Rectal smooth muscle tissue (tissue), 1 donor: ENCODE results near the gene ERBB4.

Source experiments
- H3K27ac ChIP-seq: one replicate; pipeline ENCODE4 v1.7.0; 2013; ENCODE audit warnings: low read depth, low read length, inconsistent platforms
- H3K27me3 ChIP-seq: one replicate; pipeline ENCODE4 v1.7.0; 2013; ENCODE audit warnings: low read length; ENCODE audit not compliant: control insufficient read depth, insufficient read depth
- H3K36me3 ChIP-seq: one replicate; pipeline ENCODE4 v1.7.0; 2013; ENCODE audit warnings: low read length; ENCODE audit not compliant: control insufficient read depth, insufficient read depth
- H3K4me1 ChIP-seq: one replicate; pipeline ENCODE4 v1.7.0; 2013; ENCODE audit warnings: low read length; ENCODE audit not compliant: control insufficient read depth, insufficient read depth
- H3K4me3 ChIP-seq: one replicate; pipeline ENCODE4 v1.7.0; 2013; ENCODE audit warnings: low read length
- H3K9ac ChIP-seq: one replicate; pipeline ENCODE4 v1.7.0; 2013; ENCODE audit warnings: low read length

The ERBB4 gene

DNA sequence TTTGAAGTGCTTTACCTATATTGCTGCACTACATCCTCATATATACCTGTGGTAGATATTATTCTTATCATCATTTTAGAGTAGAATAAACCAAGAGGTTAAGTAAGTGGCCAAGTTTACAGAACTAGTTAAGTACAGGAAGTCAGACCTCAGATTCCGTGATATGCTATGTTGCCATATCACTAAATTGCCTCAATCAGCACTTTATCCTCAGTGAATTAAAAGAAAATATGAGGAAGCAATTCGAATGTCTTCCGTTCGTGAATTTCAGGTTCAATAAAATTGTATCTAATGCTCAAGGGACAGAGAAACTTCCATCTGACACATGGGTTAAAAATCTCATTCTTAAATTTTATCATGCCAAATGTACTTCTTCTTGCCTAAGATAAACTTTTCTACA is 1133.6 kb downstream of the ERBB4 start:
- Histone ChIP-seq H3K4me3 (no peak overlapping the region), H3K4me1 (no peaks in the 10 kb centered on the region), H3K9ac (no peak overlapping the region), H3K27me3 (no peaks in the 10 kb centered on the region), H3K27ac (no peak overlapping the region), H3K36me3 (no peaks in the 10 kb centered on the region)

DNA sequence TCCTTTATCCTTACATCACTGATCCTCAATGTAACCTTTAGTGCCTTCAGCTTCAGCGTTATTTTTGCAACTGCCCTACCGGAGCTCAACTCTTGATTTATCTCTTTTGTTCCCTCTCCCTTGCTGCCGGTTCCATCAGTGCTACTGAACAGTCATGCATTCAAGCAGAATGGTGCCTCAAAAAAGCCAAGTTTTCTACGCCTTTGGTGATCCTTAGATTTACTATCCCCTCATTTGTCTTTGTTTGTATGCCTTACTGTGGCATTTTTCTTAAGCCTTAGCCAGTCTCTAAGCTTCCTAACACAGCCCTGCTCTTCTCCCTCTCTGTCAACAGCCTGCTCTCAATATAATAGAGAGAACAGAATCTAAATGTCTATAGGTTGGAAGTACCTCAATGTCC is 1134.5 kb downstream of the ERBB4 start:
- H3K27me3 ChIP-seq, result no peaks in the 10 kb centered on the region
- no peak overlapping the region for H3K4me3 ChIP-seq
- H3K27ac ChIP-seq, result no peak overlapping the region
- H3K4me1 ChIP-seq, result no peaks in the 10 kb centered on the region
- H3K36me3 ChIP-seq, result no peaks in the 10 kb centered on the region
- H3K9ac ChIP-seq, result no peak overlapping the region

DNA sequence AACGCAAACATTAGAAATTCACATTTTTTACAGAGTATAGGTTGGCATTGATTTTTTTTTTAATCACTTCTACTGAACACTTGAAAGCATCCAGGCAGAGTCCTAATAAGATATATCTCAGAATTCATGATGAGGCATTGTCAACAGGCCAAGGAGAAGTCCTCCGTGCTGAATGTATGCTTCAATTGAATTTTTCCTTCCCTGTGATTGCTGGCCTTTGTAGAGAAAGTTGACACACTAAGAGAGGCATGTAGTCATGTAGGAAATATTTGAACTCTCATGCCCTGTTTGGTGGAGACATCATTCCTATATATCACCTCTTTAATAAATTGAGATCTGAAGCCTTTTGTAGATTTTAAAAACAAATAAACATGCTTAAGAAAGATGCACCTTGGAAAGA is 1137.3 kb downstream of the ERBB4 start:
- H3K9ac ChIP-seq, result no peak overlapping the region
- no peak overlapping the region for H3K27ac ChIP-seq
- H3K4me3 ChIP-seq, result no peak overlapping the region
- no peaks in the 10 kb centered on the region for H3K4me1 ChIP-seq
- no peaks in the 10 kb centered on the region for H3K27me3 ChIP-seq
- no peaks in the 10 kb centered on the region for H3K36me3 ChIP-seq

DNA sequence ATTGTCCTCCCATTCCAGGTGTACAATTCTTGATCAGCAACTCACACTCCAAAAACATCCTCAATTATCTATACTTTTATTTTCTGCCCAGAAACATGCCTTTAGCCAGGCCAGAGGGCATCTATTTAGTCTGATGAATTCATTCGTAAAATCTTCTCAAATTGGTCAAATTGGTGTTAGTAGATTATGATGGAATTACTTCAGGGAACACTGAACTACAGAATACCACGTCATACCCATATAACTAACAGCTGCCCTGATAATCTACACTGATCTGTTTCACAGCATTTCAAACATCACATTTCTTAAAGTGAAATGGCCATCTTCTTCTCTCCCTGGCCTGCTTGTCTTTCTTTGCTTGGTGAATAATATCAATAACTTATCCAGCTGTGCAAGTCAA is 1140.8 kb downstream of the ERBB4 start:
- Histone ChIP-seq H3K27me3 (no peaks in the 10 kb centered on the region), H3K9ac (no peak overlapping the region), H3K27ac (no peak overlapping the region), H3K4me3 (no peak overlapping the region), H3K4me1 (no peaks in the 10 kb centered on the region), H3K36me3 (no peaks in the 10 kb centered on the region)

DNA sequence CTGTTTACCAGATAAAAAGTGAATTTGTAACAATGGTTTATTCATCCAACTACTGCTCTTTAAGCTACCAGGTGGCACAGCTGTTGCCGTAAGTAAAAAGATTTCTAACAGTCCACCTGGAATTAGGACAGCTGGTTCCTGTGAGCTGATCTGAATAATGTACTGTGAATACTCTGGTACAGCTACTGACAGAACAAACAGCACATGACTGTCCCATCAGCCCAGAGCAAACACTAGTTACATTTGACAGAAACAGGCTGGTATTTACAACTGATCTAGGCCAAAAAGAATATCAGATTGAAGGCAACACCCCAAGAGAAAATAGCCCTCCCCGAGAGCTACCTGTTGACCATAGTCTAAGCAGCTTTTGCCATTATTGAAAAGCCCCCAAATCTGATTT is 1141.8 kb downstream of the ERBB4 start:
- no peaks in the 10 kb centered on the region for H3K27me3 ChIP-seq
- no peak overlapping the region for H3K9ac ChIP-seq
- H3K4me1 ChIP-seq, result no peaks in the 10 kb centered on the region
- no peaks in the 10 kb centered on the region for H3K36me3 ChIP-seq
- no peak overlapping the region for H3K4me3 ChIP-seq
- H3K27ac ChIP-seq, result no peak overlapping the region

DNA sequence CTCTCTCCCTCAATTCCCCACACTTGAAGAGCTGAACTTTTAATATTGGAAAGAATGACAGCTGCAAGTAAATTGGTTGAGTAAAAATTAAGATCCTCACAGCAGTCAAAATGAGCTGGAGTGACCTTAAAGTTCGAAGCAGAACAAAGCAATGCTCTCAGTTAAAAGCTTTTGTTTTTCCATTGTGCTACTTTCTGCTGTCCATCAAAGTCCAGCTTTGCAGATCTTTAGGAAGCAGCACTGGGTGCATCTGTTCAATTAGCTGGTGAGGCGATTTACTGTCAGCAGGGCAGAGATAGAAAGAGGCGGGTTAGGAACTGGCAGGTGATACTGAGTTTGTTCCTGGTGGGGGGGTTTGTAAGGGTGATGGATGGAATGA is 1147.4 kb downstream of the ERBB4 start:
- H3K27ac ChIP-seq, result no peak overlapping the region
- H3K9ac ChIP-seq, result no peak overlapping the region
- no peaks in the 10 kb centered on the region for H3K27me3 ChIP-seq
- H3K4me3 ChIP-seq, result no peak overlapping the region
- H3K36me3 ChIP-seq, result no peaks in the 10 kb centered on the region
- H3K4me1 ChIP-seq, result no peaks in the 10 kb centered on the region

DNA sequence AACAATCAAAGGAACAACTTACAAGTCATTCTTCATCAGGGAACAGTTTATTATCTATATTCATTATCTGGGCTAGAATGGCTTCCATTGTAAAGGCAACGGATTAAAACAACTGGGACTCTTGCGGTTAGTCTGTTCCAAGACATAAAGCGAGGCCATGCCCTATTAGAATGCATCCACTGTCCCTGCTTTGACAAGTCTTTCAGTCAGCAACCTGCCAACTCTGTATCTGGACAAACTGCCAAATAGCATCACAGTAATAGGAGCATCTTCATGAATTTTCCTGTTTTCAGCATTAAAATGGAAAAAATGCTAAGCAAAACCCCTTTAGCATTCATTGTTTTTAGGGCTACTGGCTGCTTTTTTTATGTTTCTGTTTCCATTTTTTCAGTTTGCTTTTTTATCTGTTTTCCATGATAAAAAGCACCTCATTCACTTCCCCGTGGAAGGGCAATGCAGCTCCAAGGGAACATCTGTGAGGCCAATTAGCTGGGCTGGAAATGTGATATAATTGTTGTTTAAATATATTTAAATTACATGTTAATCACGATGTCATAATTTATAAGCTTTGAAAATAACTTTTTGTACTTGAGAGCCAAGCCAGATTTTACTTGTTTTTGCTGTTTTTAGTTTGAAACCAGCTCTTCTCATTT is 1147.9 kb downstream of the ERBB4 start:
- H3K36me3 ChIP-seq, result no peaks in the 10 kb centered on the region
- H3K4me3 ChIP-seq, result no peak overlapping the region
- no peak overlapping the region for H3K27ac ChIP-seq
- H3K27me3 ChIP-seq, result no peaks in the 10 kb centered on the region
- H3K4me1 ChIP-seq, result no peaks in the 10 kb centered on the region
- H3K9ac ChIP-seq, result no peak overlapping the region

DNA sequence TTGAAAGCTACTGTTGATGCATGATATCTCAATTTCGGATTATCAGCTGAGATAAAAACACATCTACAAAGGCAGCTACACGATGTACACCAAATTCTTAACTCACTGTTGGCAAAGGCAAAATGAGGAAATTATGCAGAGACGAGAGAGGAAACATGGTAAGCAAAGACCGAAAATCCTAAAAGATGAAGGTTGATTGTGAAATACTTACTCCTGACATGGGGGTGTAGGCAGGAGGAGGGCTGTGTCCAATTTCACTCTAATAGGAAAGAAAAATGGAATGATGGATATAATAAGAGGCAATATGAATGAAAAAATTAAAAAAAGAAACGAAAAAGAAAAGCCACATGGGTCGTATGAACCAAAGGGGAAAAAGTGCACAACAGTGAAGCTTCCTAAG is 1150.9 kb downstream of the ERBB4 start:
- Histone ChIP-seq H3K36me3 (no peaks in the 10 kb centered on the region), H3K4me1 (no peaks in the 10 kb centered on the region), H3K4me3 (no peak overlapping the region), H3K27me3 (no peaks in the 10 kb centered on the region), H3K27ac (no peak overlapping the region), H3K9ac (no peak overlapping the region)

DNA sequence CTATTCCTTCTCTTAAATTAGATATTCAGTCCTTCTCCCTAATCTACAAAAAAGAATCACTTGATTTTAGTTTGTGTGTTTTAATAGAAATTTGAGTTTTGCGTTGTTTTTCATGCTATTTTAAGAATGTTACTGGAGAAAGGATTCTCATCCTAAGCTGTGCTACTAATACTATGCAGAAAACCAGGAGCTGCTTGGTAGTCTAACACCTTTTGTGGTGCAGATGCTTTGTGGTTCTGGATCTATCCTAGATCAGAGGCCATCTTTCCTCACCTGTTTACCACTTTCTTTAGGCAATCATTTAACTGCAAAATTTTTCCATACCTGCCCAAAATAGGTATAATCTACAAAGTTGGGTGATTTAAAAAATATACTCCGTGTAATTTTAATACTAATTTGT is 1158.6 kb downstream of the ERBB4 start:
- Histone ChIP-seq H3K4me1 (no peaks in the 10 kb centered on the region), H3K27ac (no peak overlapping the region), H3K9ac (no peak overlapping the region), H3K4me3 (no peak overlapping the region), H3K36me3 (no peaks in the 10 kb centered on the region), H3K27me3 (no peaks in the 10 kb centered on the region)

DNA sequence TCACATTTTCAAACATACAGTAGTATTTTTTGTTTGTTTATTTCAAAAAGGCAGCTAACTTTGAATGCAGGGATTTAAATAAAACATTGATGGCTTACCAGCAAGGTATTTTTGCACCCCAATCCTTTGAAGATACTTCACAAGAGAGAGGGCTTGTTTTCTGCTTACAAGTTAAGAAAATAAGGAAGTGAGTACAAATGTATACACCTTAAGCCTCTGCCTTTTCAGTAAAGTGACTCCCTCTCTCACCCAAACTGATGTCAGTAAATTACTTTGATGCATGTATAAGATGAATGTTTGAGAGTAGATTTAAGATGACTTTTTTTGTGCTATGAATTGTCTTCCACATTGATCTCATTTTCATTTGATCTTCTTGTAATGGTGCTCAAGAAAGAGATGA is 1162.2 kb downstream of the ERBB4 start:
- Histone ChIP-seq H3K27ac (no peak overlapping the region), H3K4me1 (no peaks in the 10 kb centered on the region), H3K27me3 (no peaks in the 10 kb centered on the region), H3K9ac (no peak overlapping the region), H3K36me3 (no peaks in the 10 kb centered on the region), H3K4me3 (no peak overlapping the region)

DNA sequence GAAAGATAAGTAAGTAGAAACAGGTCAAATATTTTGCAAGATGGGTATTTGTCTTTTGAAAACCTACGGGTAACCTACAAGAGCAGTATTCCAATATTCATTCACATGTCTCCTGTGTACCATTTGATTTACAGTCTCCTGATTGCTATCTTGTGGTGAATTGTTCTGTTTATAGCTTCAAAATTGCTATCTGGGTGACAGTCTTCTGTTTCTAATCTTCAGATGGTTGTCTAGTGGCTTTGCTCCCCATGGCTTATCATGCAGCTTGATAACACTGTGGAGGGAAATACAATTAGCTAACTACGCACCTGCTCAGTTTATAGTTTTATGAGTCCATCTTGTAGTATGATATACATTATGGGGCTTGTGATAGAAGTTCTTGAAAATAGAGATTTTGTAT is 1165.4 kb downstream of the ERBB4 start:
- no peaks in the 10 kb centered on the region for H3K4me1 ChIP-seq
- H3K27ac ChIP-seq, result no peak overlapping the region
- H3K9ac ChIP-seq, result no peak overlapping the region
- H3K36me3 ChIP-seq, result no peaks in the 10 kb centered on the region
- H3K27me3 ChIP-seq, result no peaks in the 10 kb centered on the region
- no peak overlapping the region for H3K4me3 ChIP-seq

DNA sequence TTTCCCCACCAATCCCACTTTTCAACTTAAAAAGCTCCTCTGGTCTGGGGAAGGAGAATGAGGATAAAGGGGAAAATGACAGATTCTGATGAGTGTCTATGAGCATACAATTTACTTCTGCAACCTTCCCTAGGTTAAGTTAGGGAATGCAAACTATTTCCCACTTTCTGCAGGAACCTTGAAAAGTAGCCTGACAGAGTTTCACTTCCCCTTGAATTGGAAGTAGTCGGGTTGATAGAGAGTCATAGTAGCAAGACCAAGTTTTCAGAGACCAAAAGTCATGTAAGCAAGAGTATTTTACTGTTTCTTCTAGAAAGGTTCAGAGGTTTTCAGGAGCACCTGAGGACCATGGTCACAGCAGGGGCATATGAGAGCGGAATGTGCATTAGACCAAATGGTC is 1167.1 kb downstream of the ERBB4 start:
- H3K4me3 ChIP-seq, result no peak overlapping the region
- no peaks in the 10 kb centered on the region for H3K4me1 ChIP-seq

DNA sequence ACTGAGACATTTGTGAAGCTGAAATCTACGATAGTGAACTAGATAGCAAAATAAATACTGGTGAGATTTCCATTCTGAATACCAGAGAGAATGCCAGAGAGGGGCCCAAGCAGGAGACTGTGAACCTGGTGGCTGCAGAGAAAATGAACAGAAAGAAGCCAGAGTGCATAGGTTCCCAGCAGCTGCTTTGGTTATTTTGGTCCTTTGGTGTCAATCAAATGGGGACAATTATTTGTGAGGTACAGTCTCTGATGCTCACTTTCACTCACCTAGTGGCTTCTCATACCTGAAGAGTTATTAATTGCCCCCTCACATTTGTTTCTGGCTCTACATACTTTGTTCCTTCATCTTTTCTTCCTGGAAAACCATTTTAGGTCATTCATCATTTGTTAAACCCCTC is 1170.1 kb downstream of the ERBB4 start:
- Histone ChIP-seq H3K27me3 (no peaks in the 10 kb centered on the region), H3K4me3 (no peak overlapping the region), H3K27ac (no peak overlapping the region), H3K9ac (no peak overlapping the region), H3K4me1 (no peaks in the 10 kb centered on the region), H3K36me3 (no peaks in the 10 kb centered on the region)

More for the DNA sequence above, 1167.1 kb downstream of the ERBB4 start:
- Histone ChIP-seq H3K27me3 (no peaks in the 10 kb centered on the region), H3K9ac (no peak overlapping the region), H3K27ac (no peak overlapping the region), H3K36me3 (no peaks in the 10 kb centered on the region)
